ENCODE data around the gene ETNK2.

ETNK2 gene

GRCh38 chr1:204110894-204111633 lies 40.8 kb downstream of the ETNK2 start:
- no peak overlapping the region for H3K4me3 ChIP-seq (ENCODE audit: low read depth, low read length)
- no peak for DNase-seq (ENCODE audit: low read depth)
- TF ChIP-seq CTCF (IDR thresholded peaks at IDR 0.05; ENCODE audit: insufficient read depth, low read depth, low read length, missing control alignments), result no peak

- no peak for TF ChIP-seq CTCF (IDR thresholded peaks at IDR 0.05; ENCODE audit: insufficient read depth, low read depth, low read length, missing control alignments)
- no peak overlapping the region for H3K4me3 ChIP-seq (ENCODE audit: low read depth, low read length)
- DNase-seq (ENCODE audit: low read depth), result no peak
Measured at GRCh38 chr1:204108312-204109141, 43.3 kb downstream of the ETNK2 start.

- H3K4me3 ChIP-seq (ENCODE audit: low read depth, low read length), result no peak overlapping the region
- no peak for DNase-seq (ENCODE audit: low read depth)
- TF ChIP-seq CTCF (IDR thresholded peaks at IDR 0.05; ENCODE audit: insufficient read depth, low read depth, low read length, missing control alignments), result no peak
Measured at GRCh38 chr1:204107892-204108291, 44.0 kb downstream of the ETNK2 start.

- DNase-seq (ENCODE audit: low read depth), result no peak
- H3K4me3 ChIP-seq (ENCODE audit: low read depth, low read length), result no peak overlapping the region
- TF ChIP-seq CTCF (IDR thresholded peaks at IDR 0.05; ENCODE audit: insufficient read depth, low read depth, low read length, missing control alignments), result no peak
Measured at GRCh38 chr1:204106825-204107224, 45.0 kb downstream of the ETNK2 start.

- no peak for DNase-seq (ENCODE audit: low read depth)
- no peak overlapping the region for H3K4me3 ChIP-seq (ENCODE audit: low read depth, low read length)
- no peak for TF ChIP-seq CTCF (IDR thresholded peaks at IDR 0.05; ENCODE audit: insufficient read depth, low read depth, low read length, missing control alignments)
Measured at GRCh38 chr1:204105131-204105515, 46.7 kb downstream of the ETNK2 start.

- no peak for TF ChIP-seq CTCF (IDR thresholded peaks at IDR 0.05; ENCODE audit: insufficient read depth, low read depth, low read length, missing control alignments)
- no peak for DNase-seq (ENCODE audit: low read depth)
- no peak overlapping the region for H3K4me3 ChIP-seq (ENCODE audit: low read depth, low read length)
Measured at GRCh38 chr1:204104331-204105130, 47.3 kb downstream of the ETNK2 start.
